ENCODE results near the gene GPR153. TPM values are rescaled to one million over a fixed set of nuclear protein-coding genes. Genes with fewer than 3 reads are reported as not detected.

The GPR153 gene
- total RNA-seq, 1 donor from 2014 or later = 4.2 TPM

DNA sequence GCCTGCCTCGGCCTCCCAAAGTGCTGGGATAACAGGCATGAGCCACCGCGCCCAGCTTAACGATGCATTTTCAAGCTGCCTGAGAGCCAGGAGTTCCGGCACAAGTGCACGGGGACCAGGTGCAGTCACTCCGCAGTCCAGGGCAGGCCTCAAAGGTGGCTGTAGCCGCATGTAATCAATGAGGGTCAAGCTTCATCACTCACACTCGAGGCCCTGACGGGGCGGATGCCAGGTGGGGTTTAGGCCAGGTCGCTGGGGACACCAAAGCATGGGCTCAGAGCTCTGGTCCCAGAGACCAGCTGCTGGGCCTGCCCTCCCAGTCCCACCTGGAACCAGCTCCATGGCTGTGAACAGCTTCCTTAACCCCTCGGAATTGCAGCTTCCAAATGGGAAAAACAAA lies 26.1 kb upstream of the GPR153 start:
- Mint-ChIP-seq H3K4me3 (ENCODE audit: unreplicated experiment) (no peak overlapping the region), H3K27ac (ENCODE audit: unreplicated experiment) (no peak overlapping the region), H3K27me3 (ENCODE audit: unreplicated experiment) (no peaks in the 10 kb centered on the region), H3K4me1 (ENCODE audit: unreplicated experiment) (no peaks in the 10 kb centered on the region), H3K36me3 (ENCODE audit: unreplicated experiment) (no peaks in the 10 kb centered on the region), H3K9me3 (ENCODE audit: unreplicated experiment) (no peaks in the 10 kb centered on the region)
- DNase-seq (ENCODE audit: extremely low spot score, unreplicated experiment) = no peak
- TF ChIP-seq, protein P1, sequence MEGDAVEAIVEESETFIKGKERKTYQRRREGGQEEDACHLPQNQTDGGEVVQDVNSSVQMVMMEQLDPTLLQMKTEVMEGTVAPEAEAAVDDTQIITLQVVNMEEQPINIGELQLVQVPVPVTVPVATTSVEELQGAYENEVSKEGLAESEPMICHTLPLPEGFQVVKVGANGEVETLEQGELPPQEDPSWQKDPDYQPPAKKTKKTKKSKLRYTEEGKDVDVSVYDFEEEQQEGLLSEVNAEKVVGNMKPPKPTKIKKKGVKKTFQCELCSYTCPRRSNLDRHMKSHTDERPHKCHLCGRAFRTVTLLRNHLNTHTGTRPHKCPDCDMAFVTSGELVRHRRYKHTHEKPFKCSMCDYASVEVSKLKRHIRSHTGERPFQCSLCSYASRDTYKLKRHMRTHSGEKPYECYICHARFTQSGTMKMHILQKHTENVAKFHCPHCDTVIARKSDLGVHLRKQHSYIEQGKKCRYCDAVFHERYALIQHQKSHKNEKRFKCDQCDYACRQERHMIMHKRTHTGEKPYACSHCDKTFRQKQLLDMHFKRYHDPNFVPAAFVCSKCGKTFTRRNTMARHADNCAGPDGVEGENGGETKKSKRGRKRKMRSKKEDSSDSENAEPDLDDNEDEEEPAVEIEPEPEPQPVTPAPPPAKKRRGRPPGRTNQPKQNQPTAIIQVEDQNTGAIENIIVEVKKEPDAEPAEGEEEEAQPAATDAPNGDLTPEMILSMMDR (IDR thresholded peaks at IDR 0.05) = no peak

GRCh38 chr1:6286266-6286665 lies 25.4 kb upstream of the GPR153 start:
- no peak for DNase-seq (ENCODE audit: extremely low spot score, unreplicated experiment)
- Mint-ChIP-seq H3K4me1 (ENCODE audit: unreplicated experiment) (peaks cover 1% of the 10 kb centered on the region), H3K9me3 (ENCODE audit: unreplicated experiment) (no peaks in the 10 kb centered on the region), H3K27me3 (ENCODE audit: unreplicated experiment) (no peaks in the 10 kb centered on the region), H3K36me3 (ENCODE audit: unreplicated experiment) (no peaks in the 10 kb centered on the region), H3K27ac (ENCODE audit: unreplicated experiment) (no peak overlapping the region), H3K4me3 (ENCODE audit: unreplicated experiment) (no peak overlapping the region)
- TF ChIP-seq, protein P1 (IDR thresholded peaks at IDR 0.05) = no peak

DNA sequence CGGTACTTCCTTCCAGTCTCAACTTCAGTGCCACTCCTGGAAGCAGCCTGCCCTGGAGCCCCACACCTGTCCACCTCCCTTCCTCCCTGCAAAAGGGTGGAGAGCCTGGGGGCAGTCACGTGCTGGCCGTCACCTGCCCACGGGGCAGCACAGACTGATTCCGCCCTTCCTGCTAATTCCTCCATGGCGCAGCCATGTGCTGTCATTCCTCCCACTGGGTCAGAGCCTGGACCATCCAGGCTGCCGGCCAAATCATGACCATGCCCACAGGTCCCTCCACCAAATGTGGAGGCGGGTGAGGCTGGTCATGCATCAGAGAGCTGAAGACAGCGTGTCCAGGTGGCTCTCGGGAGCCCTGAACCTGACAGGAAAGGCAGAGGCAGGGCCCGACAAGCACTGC lies 24.4 kb upstream of the GPR153 start:
- no peak overlapping the region for H3K27ac Mint-ChIP-seq (ENCODE audit: unreplicated experiment)
- no peaks in the 10 kb centered on the region for H3K9me3 Mint-ChIP-seq (ENCODE audit: unreplicated experiment)
- no peaks in the 10 kb centered on the region for H3K27me3 Mint-ChIP-seq (ENCODE audit: unreplicated experiment)
- H3K36me3 Mint-ChIP-seq (ENCODE audit: unreplicated experiment) = no peaks in the 10 kb centered on the region
- H3K4me1 Mint-ChIP-seq (ENCODE audit: unreplicated experiment) = peaks cover 1% of the 10 kb centered on the region
- H3K4me3 Mint-ChIP-seq (ENCODE audit: unreplicated experiment) = no peak overlapping the region
- no peak for DNase-seq (ENCODE audit: extremely low spot score, unreplicated experiment)
- TF ChIP-seq, protein P1 (IDR thresholded peaks at IDR 0.05) = no peak

DNA sequence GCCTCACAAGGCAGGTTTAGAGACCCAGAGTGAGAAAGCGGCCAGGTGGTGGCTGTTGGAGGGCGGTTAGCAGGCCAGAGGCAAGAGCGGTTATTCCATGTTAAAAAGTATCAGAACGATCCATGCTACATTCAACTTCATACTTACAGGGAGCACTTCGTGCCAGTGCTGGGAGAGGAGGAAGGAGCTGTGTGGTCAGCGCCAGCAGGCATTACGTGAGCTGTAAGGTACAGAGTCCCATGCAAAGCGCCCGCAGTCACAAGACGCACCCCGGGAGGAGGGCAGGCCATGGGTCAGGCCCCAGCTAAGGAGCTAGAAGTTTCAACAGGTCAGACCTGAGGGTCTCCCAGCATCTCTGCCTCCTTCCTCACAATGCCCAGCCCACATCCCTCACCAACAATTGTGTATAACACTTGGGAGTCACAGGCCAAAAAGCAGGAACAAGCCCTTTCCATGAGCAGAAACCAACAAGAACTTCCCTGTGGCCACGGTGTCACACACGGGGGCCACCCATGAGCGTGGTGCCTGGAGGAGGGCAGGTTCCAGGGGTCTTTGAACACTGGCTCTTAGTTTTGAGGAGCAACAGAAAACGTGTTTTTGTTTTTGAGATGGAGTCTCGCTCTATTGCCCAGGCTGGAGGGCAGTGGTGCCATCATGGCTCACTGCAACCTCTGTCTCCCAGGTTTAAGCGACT lies 21.8 kb upstream of the GPR153 start:
- no peak for DNase-seq (ENCODE audit: extremely low spot score, unreplicated experiment)
- Mint-ChIP-seq H3K36me3 (ENCODE audit: unreplicated experiment) (no peaks in the 10 kb centered on the region), H3K9me3 (ENCODE audit: unreplicated experiment) (no peaks in the 10 kb centered on the region), H3K4me3 (ENCODE audit: unreplicated experiment) (no peak overlapping the region), H3K4me1 (ENCODE audit: unreplicated experiment) (peaks cover 1% of the 10 kb centered on the region), H3K27ac (ENCODE audit: unreplicated experiment) (no peak overlapping the region), H3K27me3 (ENCODE audit: unreplicated experiment) (no peaks in the 10 kb centered on the region)
- TF ChIP-seq, protein P1 (IDR thresholded peaks at IDR 0.05) = no peak

DNA sequence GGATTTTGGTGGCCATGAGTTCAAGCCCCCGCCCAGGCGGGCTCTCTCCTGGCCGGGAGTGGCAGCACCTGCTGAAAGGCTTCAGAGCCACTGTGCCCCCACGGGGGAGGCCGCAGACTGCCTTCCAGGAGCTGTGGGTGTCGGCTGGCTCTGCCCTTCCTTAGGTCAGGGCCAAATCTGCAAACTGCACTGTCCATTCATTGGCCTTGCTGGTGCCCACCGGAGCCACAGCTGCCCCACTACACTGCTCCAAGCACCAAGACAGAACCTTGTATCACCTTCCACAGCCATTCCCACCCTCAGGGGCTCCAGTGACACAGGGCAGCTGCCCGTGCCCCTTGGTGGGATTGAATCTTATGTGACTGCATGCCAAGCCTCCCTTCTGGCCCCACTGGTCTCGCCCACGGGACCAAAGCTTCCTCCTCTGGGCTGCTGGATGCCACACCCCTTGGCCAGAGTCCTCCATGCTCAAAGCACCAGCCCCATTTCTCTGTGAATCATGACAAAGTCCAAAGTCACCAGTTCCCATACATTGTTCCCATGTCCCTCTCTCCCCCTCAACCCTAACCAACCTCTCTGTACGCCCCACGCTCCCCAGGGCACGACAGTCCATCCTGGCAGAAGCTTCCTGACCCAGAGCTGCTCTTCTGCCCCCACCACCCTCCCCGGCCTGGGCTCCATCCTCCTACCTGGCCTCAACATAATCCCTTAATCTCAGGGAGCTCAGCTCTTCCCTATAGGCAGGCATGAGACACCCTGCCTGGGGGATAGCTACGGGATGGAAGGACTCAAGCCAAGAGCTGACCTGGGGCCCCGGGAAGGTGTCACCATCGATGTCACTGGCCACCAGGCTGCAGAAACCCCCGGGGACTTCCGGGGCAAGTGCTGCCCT lies 20.9 kb upstream of the GPR153 start:
- TF ChIP-seq, protein P1 (IDR thresholded peaks at IDR 0.05) = no peak
- no peak for DNase-seq (ENCODE audit: extremely low spot score, unreplicated experiment)
- Mint-ChIP-seq H3K4me3 (ENCODE audit: unreplicated experiment) (no peak overlapping the region), H3K36me3 (ENCODE audit: unreplicated experiment) (no peaks in the 10 kb centered on the region), H3K27me3 (ENCODE audit: unreplicated experiment) (no peaks in the 10 kb centered on the region), H3K4me1 (ENCODE audit: unreplicated experiment) (peaks cover 1% of the 10 kb centered on the region), H3K27ac (ENCODE audit: unreplicated experiment) (no peak overlapping the region), H3K9me3 (ENCODE audit: unreplicated experiment) (no peaks in the 10 kb centered on the region)
